Transverse colon (tissue), 4 donors: ENCODE data around the gene CRYBG3.

Source experiments
- CTCF ChIP-seq, 5 experiments: fragments of 200-600 bp in 3 of 5; fragments of 450-650 bp in 2 of 5; sonication (generic) in 3 of 5; IDR thresholded peaks; 1 replicate in 2 of 5; 2 replicates in 3 of 5; pipeline ENCODE4 v1.5.1; 2016 to 2017; ENCODE audit warnings: antibody characterized with exemption in 5 of 5, inconsistent platforms in 3 of 5, mild to moderate bottlenecking in 2 of 5, moderate library complexity in 1 of 5
- POLR2A ChIP-seq: fragments of 450-650 bp; IDR thresholded peaks from one replicate; pipeline ENCODE4 v1.6.1; 2016; ENCODE audit warnings: antibody characterized with exemption, mild to moderate bottlenecking, moderate library complexity
- POLR2AphosphoS5 ChIP-seq, 3 donors: sonication (generic); formaldehyde crosslinking; IDR thresholded peaks; one replicate each; pipeline ENCODE4 v1.6.1; 2016; ENCODE audit warnings: antibody characterized with exemption in 3 of 3

- TF ChIP-seq CTCF (IDR thresholded peaks at IDR 0.05) (no peak), POLR2A (no peak), POLR2AphosphoS5 (IDR thresholded peaks at IDR 0.05) (no peak)
Measured at GRCh38 chr3:97979610-97980009, 157.8 kb downstream of the CRYBG3 start.
